Vagina (tissue), 2 donors: ENCODE data around the gene GARIN5B. TPM values are rescaled to one million over a fixed set of nuclear protein-coding genes. Genes with fewer than 3 reads are reported as not detected.

Experiments used
- DNase-seq, 2 donors: peaks; one replicate each; pipeline ENCODE4 v3.0.0-alpha.2; 2017; ENCODE audit errors: extremely low spot score in 2 of 2
- H3K27ac ChIP-seq: fragments of 200-600 bp; sonication (generic); one replicate; pipeline ENCODE4 v1.5.1; 2019
- H3K27me3 ChIP-seq: fragments of 200-600 bp; sonication (generic); one replicate; pipeline ENCODE4 v1.5.1; 2019
- H3K36me3 ChIP-seq, 2 donors: fragments of 200-600 bp; sonication (generic); one replicate each; pipeline ENCODE4 v1.5.1; 2017 to 2019
- H3K4me1 ChIP-seq: fragments of 200-600 bp; sonication (generic); one replicate; pipeline ENCODE4 v1.5.1; 2019
- H3K4me3 ChIP-seq, 2 donors: fragments of 200-600 bp; sonication (generic); 1 replicate in 1 of 2; 2 replicates in 1 of 2; pipeline ENCODE4 v1.5.1; 2016 to 2019
- H3K9me3 ChIP-seq: fragments of 200-600 bp; sonication (generic); one replicate; pipeline ENCODE4 v1.5.1; 2019
- POLR2A ChIP-seq, 2 donors: fragments of 450-650 bp; IDR thresholded peaks; one replicate each; pipeline ENCODE4 v1.6.1; 2017; ENCODE audit warnings: antibody characterized with exemption in 2 of 2, mild to moderate bottlenecking in 2 of 2, moderate library complexity in 2 of 2
- POLR2AphosphoS5 ChIP-seq, 2 donors: sonication (generic); formaldehyde crosslinking; IDR thresholded peaks; one replicate each; pipeline ENCODE4 v1.9.0; 2017; ENCODE audit warnings: antibody characterized with exemption in 2 of 2, mild to moderate bottlenecking in 2 of 2, low read depth in 1 of 2; ENCODE audit not compliant: insufficient read depth in 1 of 2
- intact Hi-C: fragments of 100-400 bp; cut with DNase I; formaldehyde crosslinking; loops from one replicate; pipeline ENCODE4 v1.15.1; 2023
- total RNA-seq: library from RNA; depleted of rRNA; stranded (reverse); fragments of >200 nt; gene quantifications from one replicate; pipeline ENCODE4 v1.2.3, GENCODE V29; 2016
- TF ChIP-seq, protein P1 (sequence below), 3 experiments: fragments of 450-650 bp in 2 of 3; fragments of 200-600 bp in 1 of 3; sonication (generic) in 1 of 3; IDR thresholded peaks; one replicate each; pipeline ENCODE4 v1.5.1; 2017 to 2019; ENCODE audit warnings: antibody characterized with exemption in 3 of 3, mild to moderate bottlenecking in 2 of 3, moderate library complexity in 2 of 3

Gene GARIN5B
- total RNA-seq, 1 donor from 2014 or later, result not detected

DNA sequence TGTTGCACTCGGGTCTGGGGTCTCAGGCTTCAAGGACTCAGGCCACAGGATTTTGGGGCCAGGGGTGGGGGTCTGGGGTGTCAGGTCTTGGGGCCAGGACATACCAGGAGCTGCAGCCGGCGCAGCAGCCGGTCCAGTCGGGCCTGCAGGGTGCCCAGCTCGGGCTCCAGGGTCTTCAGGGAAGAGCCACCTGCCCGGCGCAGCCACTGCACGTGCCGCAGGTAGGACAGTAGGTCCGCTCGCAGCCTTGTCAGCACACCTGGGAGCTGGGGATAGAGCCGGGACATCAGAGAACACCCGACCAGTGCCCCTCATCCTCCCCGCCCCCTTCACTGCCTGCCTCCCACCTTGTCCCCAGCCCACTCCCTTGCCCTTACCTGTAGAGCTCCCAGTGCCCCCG lies 5.0 kb upstream of the GARIN5B start:
- intact Hi-C loops, result no loop called here
- no peak for DNase-seq

DNA sequence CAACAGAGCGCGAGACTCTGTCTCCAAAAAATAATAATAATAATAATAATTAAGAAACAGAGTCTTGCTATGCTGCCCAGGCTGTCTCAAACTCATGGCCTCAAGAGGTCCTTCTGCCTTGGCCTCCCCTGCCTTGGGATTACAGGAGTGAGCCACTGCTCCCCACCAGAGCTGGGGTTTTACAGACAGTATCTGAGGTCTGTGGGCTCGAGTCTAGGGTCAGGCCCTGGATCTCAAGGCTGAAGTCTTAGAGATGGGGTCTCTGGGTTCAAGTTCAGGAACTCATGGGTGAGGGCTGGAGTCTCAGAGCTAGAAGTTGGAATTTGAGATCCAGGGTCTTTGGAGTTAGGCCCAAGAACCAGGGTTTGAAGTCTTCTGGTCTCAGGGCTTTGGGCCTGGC lies 3.7 kb upstream of the GARIN5B start:
- H3K4me3 ChIP-seq, result no peak overlapping the region
- no peak for TF ChIP-seq POLR2AphosphoS5 (IDR thresholded peaks at IDR 0.05; ENCODE audit: insufficient read depth in 1 of 2, low read depth in 1 of 2)
- TF ChIP-seq, protein P1, sequence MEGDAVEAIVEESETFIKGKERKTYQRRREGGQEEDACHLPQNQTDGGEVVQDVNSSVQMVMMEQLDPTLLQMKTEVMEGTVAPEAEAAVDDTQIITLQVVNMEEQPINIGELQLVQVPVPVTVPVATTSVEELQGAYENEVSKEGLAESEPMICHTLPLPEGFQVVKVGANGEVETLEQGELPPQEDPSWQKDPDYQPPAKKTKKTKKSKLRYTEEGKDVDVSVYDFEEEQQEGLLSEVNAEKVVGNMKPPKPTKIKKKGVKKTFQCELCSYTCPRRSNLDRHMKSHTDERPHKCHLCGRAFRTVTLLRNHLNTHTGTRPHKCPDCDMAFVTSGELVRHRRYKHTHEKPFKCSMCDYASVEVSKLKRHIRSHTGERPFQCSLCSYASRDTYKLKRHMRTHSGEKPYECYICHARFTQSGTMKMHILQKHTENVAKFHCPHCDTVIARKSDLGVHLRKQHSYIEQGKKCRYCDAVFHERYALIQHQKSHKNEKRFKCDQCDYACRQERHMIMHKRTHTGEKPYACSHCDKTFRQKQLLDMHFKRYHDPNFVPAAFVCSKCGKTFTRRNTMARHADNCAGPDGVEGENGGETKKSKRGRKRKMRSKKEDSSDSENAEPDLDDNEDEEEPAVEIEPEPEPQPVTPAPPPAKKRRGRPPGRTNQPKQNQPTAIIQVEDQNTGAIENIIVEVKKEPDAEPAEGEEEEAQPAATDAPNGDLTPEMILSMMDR (IDR thresholded peaks at IDR 0.05), result no peak
- TF ChIP-seq POLR2A (IDR thresholded peaks at IDR 0.05), result no peak
- H3K36me3 ChIP-seq, result no peaks in the 10 kb centered on the region
- H3K9me3 ChIP-seq, result no peaks in the 10 kb centered on the region
- H3K27me3 ChIP-seq, result peaks cover 15% of the 10 kb centered on the region
- no peak overlapping the region for H3K27ac ChIP-seq
- peaks cover 17% of the 10 kb centered on the region for H3K4me1 ChIP-seq
- intact Hi-C loops, result no loop called here
- no peak for DNase-seq

More for the DNA sequence above, 5.0 kb upstream of the GARIN5B start:
- Histone ChIP-seq H3K27me3 (peaks cover 15% of the 10 kb centered on the region), H3K4me3 (no peak overlapping the region), H3K4me1 (peaks cover 17% of the 10 kb centered on the region), H3K9me3 (no peaks in the 10 kb centered on the region), H3K36me3 (no peaks in the 10 kb centered on the region), H3K27ac (no peak overlapping the region)
- no peak for TF ChIP-seq POLR2AphosphoS5 (IDR thresholded peaks at IDR 0.05; ENCODE audit: insufficient read depth in 1 of 2, low read depth in 1 of 2)
- TF ChIP-seq, protein P1 (IDR thresholded peaks at IDR 0.05), result no peak
- TF ChIP-seq POLR2A (IDR thresholded peaks at IDR 0.05), result no peak

DNA sequence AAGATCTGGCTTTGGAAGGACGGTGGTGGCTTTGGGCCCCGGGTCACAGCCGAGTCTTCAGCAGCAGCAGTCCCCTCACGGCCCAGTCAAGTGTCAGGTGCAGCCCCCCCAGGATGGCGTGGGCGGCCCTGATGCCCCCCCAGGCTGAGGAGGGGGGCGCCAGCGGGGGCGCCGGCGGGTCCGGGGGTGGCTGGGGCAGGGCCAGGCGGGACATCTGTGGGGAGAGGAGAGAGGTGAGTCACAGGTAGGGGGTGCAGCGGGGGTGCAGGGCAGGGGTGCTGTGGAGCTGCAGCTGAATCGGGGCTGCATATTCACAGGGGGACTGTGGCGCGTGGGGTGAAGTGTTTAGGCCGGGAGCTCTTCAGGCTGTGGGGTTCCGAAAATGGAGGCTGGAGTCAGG lies 2.9 kb upstream of the GARIN5B start:
- Histone ChIP-seq H3K4me1 (peaks cover 17% of the 10 kb centered on the region), H3K27ac (no peak overlapping the region), H3K27me3 (peaks cover 14% of the 10 kb centered on the region), H3K36me3 (no peaks in the 10 kb centered on the region), H3K4me3 (no peak overlapping the region), H3K9me3 (no peaks in the 10 kb centered on the region)
- intact Hi-C loops, result no loop called here
- DNase-seq, result no peak
- TF ChIP-seq POLR2A (IDR thresholded peaks at IDR 0.05), result no peak
- TF ChIP-seq, protein P1 (IDR thresholded peaks at IDR 0.05), result no peak
- TF ChIP-seq POLR2AphosphoS5 (IDR thresholded peaks at IDR 0.05; ENCODE audit: insufficient read depth in 1 of 2, low read depth in 1 of 2), result no peak

DNA sequence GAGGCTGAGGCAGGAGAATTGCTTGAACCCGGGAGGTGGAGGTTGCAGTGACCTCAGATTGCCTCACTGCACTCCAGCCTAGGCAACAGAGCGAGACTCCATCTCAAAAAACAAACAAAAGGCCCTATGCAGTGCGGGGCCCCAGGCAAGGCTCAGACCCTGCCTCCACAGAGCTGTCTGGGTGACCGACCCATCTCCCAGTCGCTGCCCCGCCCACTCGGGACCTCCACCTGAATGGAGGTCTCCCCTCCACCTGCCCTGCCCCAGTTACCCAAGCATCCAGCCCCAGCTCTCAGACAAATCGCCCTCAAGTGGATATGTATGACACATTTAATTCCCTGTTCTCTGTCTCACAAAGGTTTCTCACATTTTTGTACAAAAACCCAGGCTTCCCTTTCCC lies 2.2 kb upstream of the GARIN5B start:
- TF ChIP-seq POLR2A (IDR thresholded peaks at IDR 0.05) (no peak), POLR2AphosphoS5 (IDR thresholded peaks at IDR 0.05; ENCODE audit: insufficient read depth in 1 of 2, low read depth in 1 of 2) (no peak)
- TF ChIP-seq, protein P1 (IDR thresholded peaks at IDR 0.05), result no peak
- Histone ChIP-seq H3K27ac (no peak overlapping the region), H3K36me3 (no peaks in the 10 kb centered on the region), H3K4me3 (no peak overlapping the region), H3K9me3 (no peaks in the 10 kb centered on the region), H3K27me3 (peaks cover 7% of the 10 kb centered on the region), H3K4me1 (peaks cover 13% of the 10 kb centered on the region)
- no peak for DNase-seq
- intact Hi-C loops, result no loop called here

DNA sequence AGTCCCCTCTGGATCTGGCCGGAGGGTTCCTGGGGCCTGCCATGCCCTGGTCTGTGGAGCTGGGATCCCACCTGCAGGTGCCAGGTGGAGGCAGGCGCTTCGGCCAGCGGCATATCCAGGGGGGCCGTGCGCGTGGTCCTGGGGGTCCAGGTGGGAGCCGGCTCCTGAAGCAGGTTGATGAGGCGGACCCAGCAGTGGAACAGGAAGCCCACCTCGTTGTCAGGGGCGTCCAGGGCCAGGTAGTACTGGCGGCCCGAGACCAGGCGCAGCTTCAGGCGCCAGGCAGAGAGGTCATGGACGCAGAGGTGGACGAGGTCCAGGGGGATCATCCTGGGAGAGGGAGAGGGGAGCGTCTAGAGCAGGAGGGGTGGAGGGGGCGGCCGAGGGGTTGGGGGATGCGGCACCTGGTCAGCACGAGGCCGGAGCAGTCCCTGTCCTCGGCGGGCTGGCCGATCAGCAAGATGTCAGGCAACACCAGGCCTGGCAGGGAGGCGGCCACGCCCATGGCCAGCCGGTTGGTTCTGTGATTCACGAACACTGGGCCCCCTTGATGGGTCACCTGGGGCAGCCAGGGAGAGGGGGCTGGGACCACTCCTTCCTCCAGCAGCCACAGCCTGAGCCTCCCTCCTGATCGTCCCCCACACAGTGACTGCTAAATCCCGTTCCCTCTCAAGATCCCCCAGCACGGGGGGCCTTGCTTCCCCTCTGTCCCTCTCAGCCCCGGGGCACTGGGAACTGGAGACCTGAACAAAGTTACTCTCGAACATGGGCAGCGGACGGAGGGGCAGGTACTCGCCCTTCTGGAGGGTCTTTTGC lies 678 bp downstream of the GARIN5B start:
- Histone ChIP-seq H3K4me3 (no peak overlapping the region), H3K27me3 (no peaks in the 10 kb centered on the region), H3K36me3 (no peaks in the 10 kb centered on the region), H3K4me1 (no peaks in the 10 kb centered on the region), H3K9me3 (no peaks in the 10 kb centered on the region), H3K27ac (no peak overlapping the region)
- no peak for DNase-seq
- TF ChIP-seq, protein P1 (IDR thresholded peaks at IDR 0.05), result no peak
- no peak for TF ChIP-seq POLR2A (IDR thresholded peaks at IDR 0.05)
- TF ChIP-seq POLR2AphosphoS5 (IDR thresholded peaks at IDR 0.05; ENCODE audit: insufficient read depth in 1 of 2, low read depth in 1 of 2), result no peak
- intact Hi-C loops, result no loop called here
